Activated naive CD8-positive, alpha-beta T cell treated with anti-CD3 and anti-CD28 coated beads for 36 hours (primary cell): ENCODE data around the gene TCEA2. TPM values are rescaled to one million over a fixed set of nuclear protein-coding genes. Genes with fewer than 3 reads are reported as not detected.
A peak's percentile ranks its signal among the peaks of the same experiment; 100 is the strongest.

Experiments used
- DNase-seq: peaks from one replicate; pipeline ENCODE4 v3.0.0; 2021
- H3K27ac Mint-ChIP-seq: one replicate; pipeline ENCODE4 v1.8.0; 2022; ENCODE audit warnings: mild to moderate bottlenecking, moderate library complexity, mixed read lengths
- H3K27me3 Mint-ChIP-seq: one replicate; pipeline ENCODE4 v1.8.0; 2022; ENCODE audit warnings: mild to moderate bottlenecking, mixed read lengths
- H3K36me3 Mint-ChIP-seq: one replicate; pipeline ENCODE4 v1.8.0; 2021; ENCODE audit warnings: mild to moderate bottlenecking, mixed read lengths
- H3K4me1 Mint-ChIP-seq: one replicate; pipeline ENCODE4 v1.8.0; 2021; ENCODE audit warnings: mixed read lengths
- H3K4me3 Mint-ChIP-seq: one replicate; pipeline ENCODE4 v1.8.0; 2022; ENCODE audit warnings: mild to moderate bottlenecking, moderate library complexity, mixed read lengths
- H3K9me3 Mint-ChIP-seq: one replicate; pipeline ENCODE4 v1.8.0; 2022; ENCODE audit warnings: mixed read lengths
- total RNA-seq, 2 experiments: library from RNA; stranded (reverse); gene quantifications; one replicate each; pipeline ENCODE4 v1.2.3, GENCODE V29; 2021

The TCEA2 gene
- total RNA-seq, 2 experiments from 2014 or later = 37.8 to 38.6 TPM

- Mint-ChIP-seq H3K27me3 (no peaks in the 10 kb centered on the region), H3K9me3 (no peaks in the 10 kb centered on the region), H3K4me3 (no peak overlapping the region), H3K36me3 (peaks cover 17% of the 10 kb centered on the region), H3K4me1 (peaks cover 28% of the 10 kb centered on the region), H3K27ac (no peak overlapping the region)
- no peak for DNase-seq
Measured at GRCh38 chr20:64031822-64032314, 31.1 kb upstream of the TCEA2 start.

- Mint-ChIP-seq H3K9me3 (no peaks in the 10 kb centered on the region), H3K4me3 (no peak overlapping the region), H3K4me1 (peaks cover 39% of the 10 kb centered on the region), H3K36me3 (peaks cover 18% of the 10 kb centered on the region), H3K27me3 (peaks cover 3% of the 10 kb centered on the region), H3K27ac (peak overlapping the region; percentile 90)
- no peak for DNase-seq
Measured at GRCh38 chr20:64032706-64033624, 30.0 kb upstream of the TCEA2 start.

GRCh38 chr20:64033981-64034493, 29.0 kb upstream of the TCEA2 start:
- H3K36me3 Mint-ChIP-seq = peaks cover 18% of the 10 kb centered on the region
- H3K27ac Mint-ChIP-seq = peak overlapping the region; percentile 90
- H3K4me3 Mint-ChIP-seq = no peak overlapping the region
- H3K27me3 Mint-ChIP-seq = peaks cover 3% of the 10 kb centered on the region
- H3K4me1 Mint-ChIP-seq = peaks cover 39% of the 10 kb centered on the region
- no peak for DNase-seq
- H3K9me3 Mint-ChIP-seq = no peaks in the 10 kb centered on the region

- peak overlapping the region; percentile 60 for H3K4me3 Mint-ChIP-seq
- H3K9me3 Mint-ChIP-seq = no peaks in the 10 kb centered on the region
- peak; percentile 71 for DNase-seq
- peaks cover 3% of the 10 kb centered on the region for H3K27me3 Mint-ChIP-seq
- peaks cover 13% of the 10 kb centered on the region for H3K36me3 Mint-ChIP-seq
- peak overlapping the region; percentile 90 for H3K27ac Mint-ChIP-seq
- H3K4me1 Mint-ChIP-seq = peaks cover 45% of the 10 kb centered on the region
Measured at GRCh38 chr20:64035066-64035932, 27.7 kb upstream of the TCEA2 start.

GRCh38 chr20:64035933-64036345, 27.1 kb upstream of the TCEA2 start, which contains the start of gene C20orf204:
Gene C20orf204, plus strand, starts transcription at chr20:64036182. Its CDS starts 142 bp downstream, at chr20:64036324.
- H3K4me1 Mint-ChIP-seq = peaks cover 49% of the 10 kb centered on the region
- no peak for DNase-seq
- peaks cover 13% of the 10 kb centered on the region for H3K36me3 Mint-ChIP-seq
- peak within 1 kb of the TSS; percentile 90 for H3K27ac Mint-ChIP-seq
- no peaks in the 10 kb centered on the region for H3K9me3 Mint-ChIP-seq
- H3K27me3 Mint-ChIP-seq = peaks cover 3% of the 10 kb centered on the region
- peak within 1 kb of the TSS; percentile 60 for H3K4me3 Mint-ChIP-seq

GRCh38 chr20:64036346-64037198, 26.4 kb upstream of the TCEA2 start:
- peak overlapping the region; percentile 80 for H3K27ac Mint-ChIP-seq
- peaks cover 13% of the 10 kb centered on the region for H3K36me3 Mint-ChIP-seq
- no peaks in the 10 kb centered on the region for H3K9me3 Mint-ChIP-seq
- peaks cover 3% of the 10 kb centered on the region for H3K27me3 Mint-ChIP-seq
- H3K4me1 Mint-ChIP-seq = peaks cover 53% of the 10 kb centered on the region
- DNase-seq = no peak
- H3K4me3 Mint-ChIP-seq = no peak overlapping the region

DNA sequence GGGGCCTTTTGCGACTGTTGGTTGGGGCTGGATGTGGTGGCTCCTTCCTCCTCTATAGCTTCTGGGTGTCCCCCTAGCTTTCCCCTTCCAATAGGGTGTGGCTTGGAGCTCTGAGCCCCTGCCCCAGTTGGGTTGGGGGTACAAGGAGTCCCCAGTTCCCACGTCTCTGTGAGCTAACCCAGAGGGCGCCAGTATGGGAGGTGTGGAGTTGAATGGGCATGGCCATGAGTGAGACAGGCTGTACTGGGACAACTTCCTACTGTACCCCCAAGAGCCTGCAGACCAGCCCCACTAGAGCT, 25.9 kb upstream of the TCEA2 start:
- DNase-seq = no peak
- peak overlapping the region; percentile 80 for H3K27ac Mint-ChIP-seq

GRCh38 chr20:64037498-64038213, 25.3 kb upstream of the TCEA2 start:
- Mint-ChIP-seq H3K27me3 (peaks cover 3% of the 10 kb centered on the region), H3K9me3 (no peaks in the 10 kb centered on the region), H3K4me1 (peaks cover 55% of the 10 kb centered on the region), H3K36me3 (peaks cover 11% of the 10 kb centered on the region), H3K4me3 (peak overlapping the region; percentile 40), H3K27ac (peak overlapping the region; percentile 45)
- DNase-seq = no peak

More for the DNA sequence above, 25.9 kb upstream of the TCEA2 start:
- Mint-ChIP-seq H3K27me3 (peaks cover 3% of the 10 kb centered on the region), H3K9me3 (no peaks in the 10 kb centered on the region), H3K4me1 (peaks cover 54% of the 10 kb centered on the region), H3K36me3 (peaks cover 13% of the 10 kb centered on the region), H3K4me3 (no peak overlapping the region)

- H3K4me3 Mint-ChIP-seq = no peak overlapping the region
- H3K27me3 Mint-ChIP-seq = peaks cover 3% of the 10 kb centered on the region
- H3K4me1 Mint-ChIP-seq = peaks cover 55% of the 10 kb centered on the region
- no peaks in the 10 kb centered on the region for H3K9me3 Mint-ChIP-seq
- H3K36me3 Mint-ChIP-seq = peaks cover 11% of the 10 kb centered on the region
- no peak overlapping the region for H3K27ac Mint-ChIP-seq
- DNase-seq = peak; percentile 46
Measured at GRCh38 chr20:64038224-64038564, 24.8 kb upstream of the TCEA2 start.

GRCh38 chr20:64038565-64039292, 24.3 kb upstream of the TCEA2 start:
- Mint-ChIP-seq H3K36me3 (peaks cover 7% of the 10 kb centered on the region), H3K27ac (no peak overlapping the region), H3K9me3 (no peaks in the 10 kb centered on the region), H3K4me3 (peak overlapping the region; percentile 65), H3K27me3 (peaks cover 3% of the 10 kb centered on the region), H3K4me1 (peaks cover 54% of the 10 kb centered on the region)
- DNase-seq = peak; percentile 85

- Mint-ChIP-seq H3K27me3 (peaks cover 3% of the 10 kb centered on the region), H3K4me3 (peak overlapping the region; percentile 65), H3K4me1 (peaks cover 47% of the 10 kb centered on the region), H3K36me3 (peaks cover 2% of the 10 kb centered on the region), H3K27ac (no peak overlapping the region), H3K9me3 (no peaks in the 10 kb centered on the region)
- DNase-seq = no peak
Measured at GRCh38 chr20:64039293-64040160, 23.5 kb upstream of the TCEA2 start.

DNA sequence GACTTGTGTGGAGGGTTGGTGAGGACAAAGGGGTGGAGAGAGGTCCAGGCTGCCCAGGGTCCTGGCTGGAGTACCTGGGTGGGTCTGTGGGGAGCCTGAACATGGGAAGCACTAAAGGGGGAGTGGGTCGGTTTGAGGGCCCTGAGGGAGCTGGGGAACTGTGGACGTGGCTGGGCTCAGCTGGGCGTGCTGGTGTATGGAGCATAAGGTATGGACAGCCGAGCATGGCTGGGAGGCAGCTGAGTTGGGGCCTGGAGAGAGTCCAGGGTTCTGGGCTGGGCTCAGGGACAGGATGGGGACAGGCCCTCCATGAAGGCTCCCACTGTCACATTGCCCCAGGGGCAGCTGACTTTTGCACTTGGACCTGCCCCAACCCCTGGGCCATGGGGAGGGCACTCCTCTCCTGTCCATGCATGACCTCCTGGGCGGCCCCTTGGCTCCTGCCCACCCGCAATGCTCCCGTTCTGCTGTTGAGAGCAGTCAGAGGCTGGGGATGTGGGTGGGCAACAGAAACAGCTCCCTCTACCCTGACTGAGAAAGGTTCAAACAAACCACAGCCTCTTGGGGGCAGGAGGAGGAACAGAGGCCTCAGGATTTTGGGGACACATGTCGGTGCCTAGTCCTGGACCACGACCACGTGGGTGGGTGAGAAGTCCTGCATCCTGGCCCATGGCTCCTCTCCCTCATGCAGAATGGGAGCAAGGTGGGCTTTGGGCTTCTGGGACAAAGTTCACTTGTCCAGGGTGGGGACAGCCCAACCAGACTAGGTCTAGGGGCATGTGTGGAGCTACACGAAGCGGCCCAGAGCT, 22.6 kb upstream of the TCEA2 start:
- H3K27ac Mint-ChIP-seq = no peak overlapping the region
- no peaks in the 10 kb centered on the region for H3K9me3 Mint-ChIP-seq
- H3K36me3 Mint-ChIP-seq = peaks cover 2% of the 10 kb centered on the region
- H3K27me3 Mint-ChIP-seq = peaks cover 3% of the 10 kb centered on the region
- H3K4me1 Mint-ChIP-seq = peaks cover 39% of the 10 kb centered on the region
- DNase-seq = no peak
- no peak overlapping the region for H3K4me3 Mint-ChIP-seq
